ENCODE results near the gene HOXA3. TPM values are rescaled to one million over a fixed set of nuclear protein-coding genes. Genes with fewer than 3 reads are reported as not detected.

HOXA3 gene
- total RNA-seq, 2 experiments from 2014 or later = not detected

DNA sequence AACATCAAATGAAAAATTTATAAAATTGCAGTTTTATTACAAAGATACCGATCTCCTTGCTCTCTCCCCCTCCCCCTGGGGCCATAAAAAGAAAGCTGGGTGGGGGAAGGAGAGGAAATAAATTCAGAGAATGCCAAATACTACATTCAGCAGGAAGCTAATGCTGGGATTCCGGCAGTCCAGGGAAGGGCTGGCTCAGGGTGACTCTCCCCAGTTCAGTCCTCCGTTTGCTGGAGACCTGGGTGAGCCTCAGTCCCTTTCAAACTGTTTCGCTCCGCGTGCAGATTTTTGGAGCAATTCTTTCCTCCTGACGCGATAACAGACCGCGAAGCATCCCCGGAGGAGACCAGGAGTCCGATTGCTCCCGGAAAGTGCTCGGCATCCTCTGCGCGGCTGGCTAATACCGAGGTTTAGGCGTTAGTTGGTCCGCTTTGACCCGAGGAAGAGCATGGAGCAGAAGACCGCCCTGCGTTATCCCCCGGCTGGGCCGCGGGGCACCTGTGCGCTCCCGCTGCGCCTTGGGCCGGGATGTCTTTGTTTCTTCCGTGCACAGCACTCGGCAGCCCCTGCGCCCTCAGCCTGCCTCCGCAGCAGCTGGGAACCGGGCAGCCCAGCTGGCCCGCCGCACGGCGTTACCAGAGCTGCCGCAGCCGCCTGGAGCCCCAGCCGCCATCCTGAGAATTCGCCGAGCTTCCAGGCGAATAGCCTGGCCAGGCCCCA is 46.0 kb downstream of the HOXA3 start:
- TF ChIP-seq, protein P1, sequence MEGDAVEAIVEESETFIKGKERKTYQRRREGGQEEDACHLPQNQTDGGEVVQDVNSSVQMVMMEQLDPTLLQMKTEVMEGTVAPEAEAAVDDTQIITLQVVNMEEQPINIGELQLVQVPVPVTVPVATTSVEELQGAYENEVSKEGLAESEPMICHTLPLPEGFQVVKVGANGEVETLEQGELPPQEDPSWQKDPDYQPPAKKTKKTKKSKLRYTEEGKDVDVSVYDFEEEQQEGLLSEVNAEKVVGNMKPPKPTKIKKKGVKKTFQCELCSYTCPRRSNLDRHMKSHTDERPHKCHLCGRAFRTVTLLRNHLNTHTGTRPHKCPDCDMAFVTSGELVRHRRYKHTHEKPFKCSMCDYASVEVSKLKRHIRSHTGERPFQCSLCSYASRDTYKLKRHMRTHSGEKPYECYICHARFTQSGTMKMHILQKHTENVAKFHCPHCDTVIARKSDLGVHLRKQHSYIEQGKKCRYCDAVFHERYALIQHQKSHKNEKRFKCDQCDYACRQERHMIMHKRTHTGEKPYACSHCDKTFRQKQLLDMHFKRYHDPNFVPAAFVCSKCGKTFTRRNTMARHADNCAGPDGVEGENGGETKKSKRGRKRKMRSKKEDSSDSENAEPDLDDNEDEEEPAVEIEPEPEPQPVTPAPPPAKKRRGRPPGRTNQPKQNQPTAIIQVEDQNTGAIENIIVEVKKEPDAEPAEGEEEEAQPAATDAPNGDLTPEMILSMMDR (IDR thresholded peaks at IDR 0.05) = no peak
- POLR2A ChIA-PET = no interaction called here
- Mint-ChIP-seq H3K27me3 (peaks cover 30% of the 10 kb centered on the region), H3K36me3 (ENCODE audit: low read depth) (no peaks in the 10 kb centered on the region), H3K4me3 (no peak overlapping the region), H3K9me3 (no peaks in the 10 kb centered on the region), H3K27ac (no peak overlapping the region), H3K4me1 (ENCODE audit: low read depth) (peaks cover 14% of the 10 kb centered on the region)
- DNase-seq (no peak), ATAC-seq (no peak)
- intact Hi-C loops (cut with micrococcal nuclease) = no loop called here
- CTCF ChIA-PET = interaction anchor here (1.4 to 1.5 kb wide), 2 partner anchors 14 to 43 kb away, joined by 3 read pairs; no protein-coding TSS in a partner anchor

DNA sequence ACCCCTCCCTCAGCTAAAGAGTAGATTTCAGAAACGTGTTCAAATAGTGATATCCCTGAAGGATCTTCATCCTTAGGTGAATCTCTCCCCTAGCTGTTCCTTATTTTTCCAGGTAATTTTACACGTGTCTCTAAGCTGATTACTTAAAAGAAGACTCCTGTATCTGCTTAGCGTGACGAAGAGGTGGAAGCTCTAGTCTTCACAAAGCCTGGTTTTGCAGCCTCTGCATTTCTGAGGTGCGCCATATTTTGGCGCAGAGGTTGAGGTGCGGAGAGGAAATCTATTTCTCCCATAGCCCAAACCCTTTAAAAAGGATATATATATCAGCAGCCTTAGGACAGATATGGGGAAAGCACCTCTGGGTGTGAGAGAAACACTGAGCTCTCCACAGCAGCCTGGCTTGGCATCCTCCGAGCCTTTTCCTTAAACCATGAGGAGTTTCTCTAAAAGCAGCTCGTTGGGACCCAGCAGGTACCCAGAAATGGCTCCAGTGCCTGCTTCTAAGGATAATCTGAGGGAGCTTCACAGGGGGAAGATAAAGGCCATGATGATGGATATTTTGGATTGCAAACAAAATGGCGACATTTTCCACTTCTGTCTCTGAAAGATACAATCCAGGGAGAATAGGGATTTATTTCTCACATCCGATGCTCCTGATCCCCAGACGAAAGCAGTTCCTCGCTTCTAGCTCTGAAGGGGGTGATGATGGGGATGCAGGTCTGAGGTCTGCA is 46.9 kb downstream of the HOXA3 start:
- ATAC-seq = no peak
- peaks cover 39% of the 10 kb centered on the region for H3K27me3 Mint-ChIP-seq
- H3K27ac Mint-ChIP-seq = no peak overlapping the region

DNA sequence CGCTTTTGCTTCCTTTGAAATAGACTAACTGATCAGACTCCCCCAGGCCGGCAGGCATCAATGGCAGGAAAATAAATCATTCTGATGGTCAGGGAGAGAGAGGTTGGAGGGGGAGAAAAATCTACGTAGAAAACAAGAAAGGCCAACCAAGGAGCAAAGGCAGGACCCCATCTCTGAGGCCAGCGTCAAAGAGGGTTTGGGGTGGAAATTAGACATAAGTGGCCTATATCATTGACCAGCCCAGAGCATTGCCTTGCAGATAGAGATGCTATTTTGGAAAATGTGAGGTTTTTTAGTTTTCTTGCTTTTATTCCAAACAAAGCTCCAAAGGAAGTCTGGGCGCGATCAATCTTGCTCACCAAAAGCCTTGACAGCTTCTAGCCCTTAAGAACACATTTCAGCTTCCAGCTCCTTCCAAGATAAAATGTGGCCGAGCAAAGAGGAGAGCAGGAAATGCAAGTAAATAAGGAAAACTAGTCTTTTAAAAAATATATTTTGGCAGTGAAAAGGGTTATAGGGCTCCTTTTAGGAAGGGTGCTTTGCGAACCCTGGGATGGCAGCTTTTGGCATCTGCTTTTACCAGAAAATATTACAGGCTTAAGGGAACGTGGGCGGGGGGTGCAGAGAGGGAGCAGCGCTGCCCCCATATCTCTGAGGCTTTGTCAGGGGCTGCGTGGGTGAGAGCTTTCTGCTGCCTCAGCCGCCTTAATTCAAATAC is 47.9 kb downstream of the HOXA3 start:
- TF ChIP-seq, protein P1 (IDR thresholded peaks at IDR 0.05) = no peak
- ATAC-seq (no peak), DNase-seq (no peak)
- H3K27me3 Mint-ChIP-seq = peaks cover 45% of the 10 kb centered on the region
- H3K36me3 Mint-ChIP-seq (ENCODE audit: low read depth) = peaks cover 4% of the 10 kb centered on the region
- H3K9me3 Mint-ChIP-seq = no peaks in the 10 kb centered on the region
- no peak overlapping the region for H3K4me3 Mint-ChIP-seq
- ChIA-PET POLR2A (interaction anchor here (1.0 kb wide), 1 partner anchor 8 kb away, joined by 3 read pairs; no protein-coding TSS in a partner anchor), CTCF (interaction anchor here (1.1 to 1.4 kb wide), 3 partner anchors 8 to 45 kb away, joined by 3 to 4 read pairs (median 3); partner anchors contain the start of gene HOXA1)
- no peak overlapping the region for H3K27ac Mint-ChIP-seq
- H3K4me1 Mint-ChIP-seq (ENCODE audit: low read depth) = peaks cover 14% of the 10 kb centered on the region
- intact Hi-C loops (cut with micrococcal nuclease) = no loop called here

More for the DNA sequence above, 46.9 kb downstream of the HOXA3 start:
- ChIA-PET CTCF (interaction anchor here (1.1 to 1.5 kb wide), 4 partner anchors 9 to 44 kb away, joined by 3 to 4 read pairs (median 3); partner anchors contain the start of gene HOXA1), POLR2A (interaction anchor here (1.0 kb wide), 1 partner anchor 9 kb away, joined by 3 read pairs; no protein-coding TSS in a partner anchor)
- TF ChIP-seq, protein P1 (IDR thresholded peaks at IDR 0.05) = no peak
- no peaks in the 10 kb centered on the region for H3K9me3 Mint-ChIP-seq
- H3K36me3 Mint-ChIP-seq (ENCODE audit: low read depth) = peaks cover 2% of the 10 kb centered on the region
- no peak for DNase-seq
- intact Hi-C loops (cut with micrococcal nuclease) = no loop called here
- peaks cover 14% of the 10 kb centered on the region for H3K4me1 Mint-ChIP-seq (ENCODE audit: low read depth)
- no peak overlapping the region for H3K4me3 Mint-ChIP-seq

DNA sequence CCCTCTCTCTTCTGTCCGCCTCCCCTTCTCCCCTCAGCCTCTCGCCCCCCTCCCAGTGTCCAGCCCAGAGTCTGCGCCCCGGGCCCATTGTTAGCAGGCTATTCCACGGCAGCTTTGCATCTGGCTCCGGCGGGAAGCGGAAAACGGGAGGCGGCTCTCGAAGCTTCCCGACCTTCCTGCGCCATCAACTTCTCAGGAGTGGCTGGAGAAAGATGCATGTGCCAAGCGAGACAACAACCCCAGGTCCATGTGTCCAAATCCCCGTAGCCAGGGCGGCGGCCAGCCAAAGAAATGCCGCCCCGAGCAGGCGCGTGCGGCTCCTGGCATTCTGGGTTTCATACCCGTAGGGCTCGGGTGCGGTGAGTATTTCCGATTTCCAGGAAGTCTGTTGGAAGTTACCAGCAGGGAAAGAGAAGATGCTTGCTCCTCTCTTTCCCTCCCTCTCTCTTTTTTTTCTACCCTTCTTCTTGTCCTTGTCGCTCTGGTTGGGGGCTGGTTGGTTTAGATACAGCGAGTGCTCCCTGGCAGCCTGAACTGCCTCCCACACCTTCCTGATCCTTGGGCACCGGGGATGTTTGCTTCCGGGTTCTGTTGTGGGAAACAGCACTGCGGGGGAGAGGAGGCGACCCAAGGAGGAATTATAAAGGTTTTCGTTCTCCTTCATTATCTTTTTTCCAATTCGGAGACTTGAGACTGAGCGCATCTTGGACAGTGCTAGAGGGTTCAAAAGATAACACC is 48.7 kb downstream of the HOXA3 start:
- no peak overlapping the region for H3K4me3 Mint-ChIP-seq
- TF ChIP-seq, protein P1 (IDR thresholded peaks at IDR 0.05) = no peak
- peaks cover 4% of the 10 kb centered on the region for H3K36me3 Mint-ChIP-seq (ENCODE audit: low read depth)
- no peak for ATAC-seq
- no peak overlapping the region for H3K27ac Mint-ChIP-seq
- ChIA-PET POLR2A (no interaction called here), CTCF (no interaction called here)
- DNase-seq = no peak
- peaks cover 49% of the 10 kb centered on the region for H3K27me3 Mint-ChIP-seq
- peaks cover 14% of the 10 kb centered on the region for H3K4me1 Mint-ChIP-seq (ENCODE audit: low read depth)
- no peaks in the 10 kb centered on the region for H3K9me3 Mint-ChIP-seq
- intact Hi-C loops (cut with micrococcal nuclease) = no loop called here
